ENCODE results near the gene AATK.

GRCh38 chr17:81208651-81209050, 42.6 kb upstream of the AATK start:
- TF ChIP-seq POLR2A (IDR thresholded peaks at IDR 0.05; ENCODE audit: low read depth, low read length) = no peak
- TF ChIP-seq POLR2AphosphoS5 (IDR thresholded peaks at IDR 0.05; ENCODE audit: low read depth, low read length) = no peak
- no peak for TF ChIP-seq TAF1 (IDR thresholded peaks at IDR 0.05; ENCODE audit: borderline replicate concordance, low read depth, low read length)
